Erythroblast (primary cell): Measurements from ENCODE around the gene CHN2.

Experiments
- GATA1 ChIP-seq: IDR thresholded peaks from 2 replicates; pipeline ENCODE4 v1.6.1; 2011; ENCODE audit warnings: low read depth, mild to moderate bottlenecking, control low read depth, low read length, moderate library complexity
- POLR2A ChIP-seq: IDR thresholded peaks from 2 replicates; pipeline ENCODE4 v1.6.1; 2011; ENCODE audit warnings: mild to moderate bottlenecking, low read length

DNA sequence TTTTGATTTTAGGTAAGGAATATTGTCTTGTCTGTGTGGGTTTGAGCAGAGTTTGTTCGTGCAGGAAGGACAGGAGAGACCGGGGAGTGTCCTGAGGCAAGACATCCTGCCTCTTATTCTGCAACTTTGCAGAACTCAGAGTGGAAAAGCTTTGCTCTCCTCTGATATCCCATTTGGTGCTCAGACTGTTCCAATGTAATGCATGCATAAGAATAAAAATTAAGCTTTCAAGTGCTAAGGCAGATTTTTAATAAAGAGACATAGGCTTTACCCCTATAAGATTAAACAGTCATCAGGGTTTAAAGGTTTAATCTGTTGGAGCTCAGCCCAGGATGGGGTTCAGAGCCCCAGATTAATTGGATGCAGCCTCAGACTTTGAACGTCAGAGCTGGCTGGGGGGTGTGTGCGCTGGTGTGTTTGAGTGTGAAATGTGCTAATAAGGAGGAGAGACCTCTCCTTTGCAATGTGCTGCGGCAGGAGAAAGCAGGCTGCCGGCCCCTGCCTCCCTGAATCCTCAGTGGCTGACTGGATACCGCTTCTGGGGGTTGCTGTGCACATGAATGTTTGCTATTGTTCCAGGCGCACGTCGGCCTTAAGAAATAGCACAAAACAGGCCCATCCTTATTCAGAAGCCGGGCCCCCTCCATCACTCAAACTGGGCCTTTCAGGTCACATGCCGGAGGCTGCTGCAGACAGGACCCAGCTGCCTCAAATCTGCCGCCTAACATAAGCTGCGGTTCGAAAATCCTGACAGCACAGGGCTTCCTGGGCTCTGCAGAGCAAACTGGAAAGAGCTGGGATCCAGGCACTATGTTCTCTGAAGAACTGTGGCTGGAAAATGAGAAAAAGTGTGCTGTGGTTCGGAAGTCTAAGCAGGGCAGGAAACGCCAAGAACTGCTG lies 285.0 kb downstream of the CHN2 start:
- TF ChIP-seq POLR2A (no peak), GATA1 (no peak)
